Smooth muscle cell (in vitro differentiated cells): ENCODE data around the gene TBXT. TPM values are rescaled to one million over a fixed set of nuclear protein-coding genes. Genes with fewer than 3 reads are reported as not detected.
"Not testable (repeated sequence)": the region's sequence is repeated elsewhere in the genome, so short reads cannot be mapped to it uniquely, and the experiment has no call there.

Source experiments
- DNase-seq: peaks from one replicate; lab custom pipeline; 2025; ENCODE audit not compliant: unreplicated experiment; lab: John Stamatoyannopoulos, UW
- H2AFZ ChIP-seq: fragments of 200-600 bp; sonication (generic); 2 replicates; pipeline ENCODE4 v1.6.0; 2016; ENCODE audit warnings: antibody characterized with exemption, low read depth, mild to moderate bottlenecking
- H3F3A ChIP-seq: fragments of 200-600 bp; sonication (generic); 2 replicates; pipeline ENCODE4 v1.6.0; 2017; ENCODE audit warnings: antibody characterized with exemption, low read depth
- H3K27ac ChIP-seq: fragments of 200-600 bp; sonication (generic); 2 replicates; pipeline ENCODE4 v1.5.1; 2016; ENCODE audit warnings: low read depth, mild to moderate bottlenecking
- H3K27me3 ChIP-seq: fragments of 200-600 bp; sonication (generic); 2 replicates; pipeline ENCODE4 v1.6.1; 2016; ENCODE audit warnings: low read depth, mild to moderate bottlenecking
- H3K36me3 ChIP-seq: fragments of 200-600 bp; sonication (generic); 2 replicates; pipeline ENCODE4 v1.5.1; 2016; ENCODE audit warnings: low read depth
- H3K4me1 ChIP-seq: fragments of 200-600 bp; sonication (generic); 2 replicates; pipeline ENCODE4 v1.5.1; 2016; ENCODE audit warnings: low read depth
- H3K4me2 ChIP-seq: fragments of 200-600 bp; sonication (generic); 2 replicates; pipeline ENCODE4 v1.6.0; 2016; ENCODE audit warnings: mild to moderate bottlenecking
- H3K4me3 ChIP-seq: fragments of 200-600 bp; sonication (generic); 2 replicates; pipeline ENCODE4 v1.5.1; 2016; ENCODE audit warnings: mild to moderate bottlenecking
- H3K79me2 ChIP-seq: fragments of 200-600 bp; sonication (generic); 2 replicates; pipeline ENCODE4 v1.6.0; 2016; ENCODE audit warnings: low read depth, mild to moderate bottlenecking
- H3K9ac ChIP-seq: fragments of 200-600 bp; sonication (generic); 2 replicates; pipeline ENCODE4 v1.6.0; 2016; ENCODE audit warnings: low read depth
- H3K9me3 ChIP-seq: fragments of 200-600 bp; sonication (generic); replicated peaks from 2 replicates; pipeline ENCODE4 v1.5.1; 2016; ENCODE audit warnings: low read depth
- H4K20me1 ChIP-seq: fragments of 200-600 bp; sonication (generic); 2 replicates; pipeline ENCODE4 v1.6.0; 2016; ENCODE audit warnings: low read depth
- WGBS: methylation state at CpG from one replicate; pipeline ENCODE4 v1.1.7; 2016; ENCODE audit warnings: low lambda C conversion rate; 5-methylcytosine and 5-hydroxymethylcytosine counted together
- polyA plus RNA-seq: library from polyadenylated mRNA; unstranded; fragments of >200 nt; fragmentation: Nextera tagmentation; extraction: Ambion mirVana; gene quantifications from 2 replicates; pipeline ENCODE4 v1.2.1, GENCODE V29; 2016
- total RNA-seq: library from RNA; depleted of rRNA; stranded (reverse); fragments of >200 nt; gene quantifications from 2 replicates; pipeline ENCODE4 v1.2.3, GENCODE V29; 2014
- TF ChIP-seq, protein P1 (sequence below): fragments of 200-600 bp; sonication (generic); IDR thresholded peaks from 2 replicates; pipeline ENCODE4 v1.5.1; 2017; ENCODE audit warnings: borderline replicate concordance, mild to moderate bottlenecking, antibody characterized with exemption; ENCODE audit not compliant: insufficient read depth, poor library complexity, severe bottlenecking

TBXT gene
- total and polyA plus RNA-seq, 2 experiments from 2014 or later = not detected

- TF ChIP-seq, protein P1, sequence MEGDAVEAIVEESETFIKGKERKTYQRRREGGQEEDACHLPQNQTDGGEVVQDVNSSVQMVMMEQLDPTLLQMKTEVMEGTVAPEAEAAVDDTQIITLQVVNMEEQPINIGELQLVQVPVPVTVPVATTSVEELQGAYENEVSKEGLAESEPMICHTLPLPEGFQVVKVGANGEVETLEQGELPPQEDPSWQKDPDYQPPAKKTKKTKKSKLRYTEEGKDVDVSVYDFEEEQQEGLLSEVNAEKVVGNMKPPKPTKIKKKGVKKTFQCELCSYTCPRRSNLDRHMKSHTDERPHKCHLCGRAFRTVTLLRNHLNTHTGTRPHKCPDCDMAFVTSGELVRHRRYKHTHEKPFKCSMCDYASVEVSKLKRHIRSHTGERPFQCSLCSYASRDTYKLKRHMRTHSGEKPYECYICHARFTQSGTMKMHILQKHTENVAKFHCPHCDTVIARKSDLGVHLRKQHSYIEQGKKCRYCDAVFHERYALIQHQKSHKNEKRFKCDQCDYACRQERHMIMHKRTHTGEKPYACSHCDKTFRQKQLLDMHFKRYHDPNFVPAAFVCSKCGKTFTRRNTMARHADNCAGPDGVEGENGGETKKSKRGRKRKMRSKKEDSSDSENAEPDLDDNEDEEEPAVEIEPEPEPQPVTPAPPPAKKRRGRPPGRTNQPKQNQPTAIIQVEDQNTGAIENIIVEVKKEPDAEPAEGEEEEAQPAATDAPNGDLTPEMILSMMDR = no peak
- WGBS = 91% methylated on average over 10 of the region's 10 CpGs
- H3K9ac ChIP-seq = no peak overlapping the region
- H3K4me3 ChIP-seq = no peak overlapping the region
- H3K27ac ChIP-seq = no peak overlapping the region
- no peak overlapping the region for H2AFZ ChIP-seq
- H3K4me2 ChIP-seq = no peak overlapping the region
- no peaks in the 10 kb centered on the region for H4K20me1 ChIP-seq
- no peaks in the 10 kb centered on the region for H3F3A ChIP-seq
- peaks cover 10% of the 10 kb centered on the region for H3K27me3 ChIP-seq
- H3K4me1 ChIP-seq = peaks cover 10% of the 10 kb centered on the region
- no peaks in the 10 kb centered on the region for H3K79me2 ChIP-seq
- DNase-seq = no peak
- H3K36me3 ChIP-seq = no peaks in the 10 kb centered on the region
- no peaks in the 10 kb centered on the region for H3K9me3 ChIP-seq
These were observed 24.5 kb upstream of the TBXT start for GRCh38 chr6:166192136-166192535.

DNA sequence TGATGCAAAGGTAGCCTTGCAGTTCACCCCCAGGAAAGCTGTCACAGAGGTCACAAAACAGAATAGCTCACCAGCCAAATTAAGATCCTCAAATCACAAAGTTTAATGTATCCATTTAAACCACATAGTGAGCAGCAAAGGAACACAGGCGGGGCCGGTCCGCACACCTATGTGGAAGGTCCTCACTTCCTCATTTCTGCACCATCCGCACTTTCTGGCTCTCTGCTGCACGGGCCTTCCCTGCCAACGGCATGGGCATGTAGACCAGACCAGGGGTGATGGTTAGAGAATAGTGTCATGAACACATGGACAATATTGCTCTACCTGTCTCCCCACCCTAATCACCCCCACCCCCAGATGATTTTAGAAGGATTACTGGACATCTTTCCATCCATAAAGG lies 12.1 kb upstream of the TBXT start:
- H3K9me3 ChIP-seq = no peaks in the 10 kb centered on the region
- no peaks in the 10 kb centered on the region for H3K36me3 ChIP-seq
- TF ChIP-seq, protein P1 = no peak
- H3F3A ChIP-seq = no peaks in the 10 kb centered on the region
- H3K27ac ChIP-seq = no peak overlapping the region
- H3K27me3 ChIP-seq = peaks cover 26% of the 10 kb centered on the region
- no peak for DNase-seq
- H3K4me2 ChIP-seq = no peak overlapping the region
- H4K20me1 ChIP-seq = no peaks in the 10 kb centered on the region
- H3K9ac ChIP-seq = no peak overlapping the region
- H3K4me1 ChIP-seq = no peaks in the 10 kb centered on the region
- no peak overlapping the region for H2AFZ ChIP-seq
- no peak overlapping the region for H3K4me3 ChIP-seq
- H3K79me2 ChIP-seq = no peaks in the 10 kb centered on the region
- WGBS = 93% methylated on average over 6 of the region's 6 CpGs

- peaks cover 6% of the 10 kb centered on the region for H3K4me1 ChIP-seq
- no peaks in the 10 kb centered on the region for H3K79me2 ChIP-seq
- no peak overlapping the region for H3K9ac ChIP-seq
- H3K4me3 ChIP-seq = no peak overlapping the region
- no peak overlapping the region for H2AFZ ChIP-seq
- no peaks in the 10 kb centered on the region for H3K36me3 ChIP-seq
- H3K9me3 ChIP-seq = no peaks in the 10 kb centered on the region
- H3F3A ChIP-seq = no peaks in the 10 kb centered on the region
- peaks cover 62% of the 10 kb centered on the region for H3K27me3 ChIP-seq
- TF ChIP-seq, protein P1 = no peak
- H3K4me2 ChIP-seq = no peak overlapping the region
- H4K20me1 ChIP-seq = no peaks in the 10 kb centered on the region
- no peak for DNase-seq
- no peak overlapping the region for H3K27ac ChIP-seq
- WGBS = 89% methylated on average over 2 of the region's 2 CpGs
These were observed 8.5 kb upstream of the TBXT start for GRCh38 chr6:166176106-166176505.

DNA sequence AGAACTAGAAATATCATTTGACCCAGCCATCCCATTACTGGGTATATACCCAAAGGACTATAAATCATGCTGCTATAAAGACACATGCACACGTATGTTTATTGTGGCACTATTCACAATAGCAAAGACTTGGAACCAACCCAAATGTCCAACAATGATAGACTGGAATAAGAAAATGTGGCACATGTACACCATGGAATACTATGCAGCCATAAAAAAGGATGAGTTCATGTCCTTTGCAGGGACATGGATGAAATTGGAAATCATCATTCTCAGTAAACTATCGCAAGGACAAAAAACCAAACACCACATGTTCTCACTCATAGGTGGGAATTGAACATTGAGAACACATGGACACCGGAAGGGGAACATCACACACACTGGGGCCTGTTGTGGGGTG lies 7.4 kb upstream of the TBXT start:
- not testable (repeated sequence) for H3K4me2 ChIP-seq, H3K4me3 ChIP-seq, H3K79me2 ChIP-seq, DNase-seq, H4K20me1 ChIP-seq, H3K36me3 ChIP-seq, H3K9me3 ChIP-seq, H3K9ac ChIP-seq, H3K27ac ChIP-seq, H3K4me1 ChIP-seq, H3F3A ChIP-seq, H2AFZ ChIP-seq
- 98% methylated on average over 3 of the region's 3 CpGs for WGBS
- H3K27me3 ChIP-seq = peaks cover 65% of the 10 kb centered on the region
